ENCODE results near the gene NUP43. TPM values are rescaled to one million over a fixed set of nuclear protein-coding genes. Genes with fewer than 3 reads are reported as not detected.
"Not testable (repeated sequence)": the region's sequence is repeated elsewhere in the genome, so short reads cannot be mapped to it uniquely, and the experiment has no call there.

NUP43 gene
- total RNA-seq, 1 donor from 2014 or later = 27.6 TPM

DNA sequence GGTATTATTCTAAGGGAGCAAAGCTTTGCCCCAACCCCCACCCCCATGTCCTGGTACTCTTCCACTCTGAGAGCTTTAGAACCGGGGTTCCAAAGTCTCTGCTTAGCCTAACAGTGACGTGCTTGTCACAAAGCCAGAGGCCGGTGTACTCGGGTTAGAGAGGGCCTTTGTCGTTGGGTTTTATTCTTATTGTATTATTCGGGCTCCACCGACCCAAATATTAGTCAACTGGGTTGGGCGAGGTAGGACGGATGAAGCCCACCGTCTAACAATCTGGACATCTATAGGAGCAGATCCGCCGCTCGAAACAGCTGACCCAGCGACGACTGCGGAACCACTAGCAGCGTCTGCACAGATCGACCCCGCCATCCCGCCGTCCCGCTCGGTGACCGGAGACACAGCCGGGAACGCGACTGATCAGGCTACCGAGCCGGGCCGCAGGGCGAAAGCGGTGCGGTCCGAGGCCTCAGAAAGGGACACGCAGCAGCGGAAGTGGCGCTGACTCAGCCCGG is 2.8 kb upstream of the NUP43 start:
- DNase-seq = not testable (repeated sequence)

DNA sequence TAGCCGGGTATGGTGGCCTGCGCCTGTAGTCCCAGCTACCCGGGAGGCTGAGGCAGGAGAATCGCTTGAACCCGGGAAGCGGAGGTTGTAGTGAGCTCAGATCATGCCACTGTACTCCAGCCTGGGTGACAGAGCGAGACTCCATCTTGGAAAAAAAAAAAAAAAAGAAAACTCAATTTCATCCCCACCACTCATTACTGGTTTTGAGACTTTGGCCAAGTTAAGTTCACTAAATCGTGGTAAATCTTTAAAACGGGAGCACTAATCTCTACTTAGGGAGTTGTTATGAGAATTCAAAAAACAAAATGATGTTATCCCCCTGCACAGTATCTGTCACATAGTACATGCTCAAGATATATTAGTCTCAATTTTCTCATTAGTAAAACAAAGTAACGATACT is 1.1 kb downstream of the NUP43 start:
- not testable (repeated sequence) for DNase-seq

DNA sequence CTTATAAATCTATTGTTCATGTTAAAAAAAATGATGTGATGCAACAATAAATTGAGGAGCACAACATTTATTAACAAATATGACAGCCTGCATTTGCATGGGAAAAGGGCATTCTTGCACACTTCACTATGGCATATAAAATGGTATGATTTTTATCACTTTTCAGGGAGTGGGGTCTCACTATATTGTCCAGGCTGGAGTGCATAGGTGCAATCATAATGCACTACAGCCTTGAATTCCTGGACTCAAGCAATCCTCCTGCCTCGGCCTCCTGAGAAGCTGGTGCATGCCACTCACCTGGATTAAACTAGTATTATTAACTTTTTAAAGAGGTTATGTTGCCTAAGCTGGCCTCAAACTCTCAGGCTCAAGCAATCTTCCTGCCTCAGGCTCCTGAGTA is 11.4 kb downstream of the NUP43 start:
- DNase-seq = no peak

DNA sequence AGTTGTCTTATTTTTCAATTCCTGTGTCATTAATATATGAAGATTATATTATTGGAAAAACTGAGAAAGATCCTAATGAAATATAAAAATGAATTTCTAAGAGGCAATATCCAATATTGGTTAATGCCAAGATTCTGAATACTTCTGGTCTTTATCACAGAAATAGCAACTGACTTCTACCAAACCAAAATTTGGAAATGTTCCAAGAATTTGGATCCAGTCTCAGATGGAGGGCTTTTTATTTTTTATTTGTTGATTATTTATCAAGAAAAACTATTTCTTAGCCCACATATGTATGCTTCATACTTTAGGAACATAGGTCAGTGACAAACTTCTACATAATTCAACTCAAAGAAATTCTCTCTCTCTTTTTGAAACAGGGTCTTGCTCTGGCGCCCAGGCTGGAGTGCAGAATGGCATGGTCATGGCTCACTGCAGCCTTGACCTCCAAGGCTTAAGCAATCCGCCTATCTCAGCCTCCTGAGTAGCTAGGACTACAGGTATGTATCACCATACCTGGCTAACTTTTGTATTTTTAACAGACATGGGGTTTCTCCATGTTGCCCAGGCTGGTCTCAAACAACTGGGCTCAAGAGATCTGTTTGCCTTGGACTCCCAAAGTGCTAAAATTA is 13.1 kb downstream of the NUP43 start:
- no peak for DNase-seq

DNA sequence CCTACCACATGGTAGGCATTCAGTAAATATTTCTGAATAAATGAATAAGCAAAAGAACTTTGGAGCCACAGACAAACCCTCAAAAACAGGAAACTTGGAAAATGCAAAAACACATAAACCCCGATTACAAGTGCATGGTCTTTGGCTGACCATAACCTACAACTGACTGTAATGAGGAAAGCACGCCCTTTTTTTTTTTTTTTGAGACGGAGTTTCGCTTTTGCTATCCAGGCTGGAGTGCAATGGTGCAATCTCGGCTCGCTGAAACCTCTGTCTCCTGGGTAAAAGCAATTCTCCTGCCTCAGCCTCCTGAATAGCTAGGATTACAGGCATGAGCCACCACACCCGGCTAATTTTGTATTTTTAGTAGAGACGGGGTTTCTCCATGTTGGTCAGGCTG is 16.5 kb downstream of the NUP43 start:
- no peak for DNase-seq

DNA sequence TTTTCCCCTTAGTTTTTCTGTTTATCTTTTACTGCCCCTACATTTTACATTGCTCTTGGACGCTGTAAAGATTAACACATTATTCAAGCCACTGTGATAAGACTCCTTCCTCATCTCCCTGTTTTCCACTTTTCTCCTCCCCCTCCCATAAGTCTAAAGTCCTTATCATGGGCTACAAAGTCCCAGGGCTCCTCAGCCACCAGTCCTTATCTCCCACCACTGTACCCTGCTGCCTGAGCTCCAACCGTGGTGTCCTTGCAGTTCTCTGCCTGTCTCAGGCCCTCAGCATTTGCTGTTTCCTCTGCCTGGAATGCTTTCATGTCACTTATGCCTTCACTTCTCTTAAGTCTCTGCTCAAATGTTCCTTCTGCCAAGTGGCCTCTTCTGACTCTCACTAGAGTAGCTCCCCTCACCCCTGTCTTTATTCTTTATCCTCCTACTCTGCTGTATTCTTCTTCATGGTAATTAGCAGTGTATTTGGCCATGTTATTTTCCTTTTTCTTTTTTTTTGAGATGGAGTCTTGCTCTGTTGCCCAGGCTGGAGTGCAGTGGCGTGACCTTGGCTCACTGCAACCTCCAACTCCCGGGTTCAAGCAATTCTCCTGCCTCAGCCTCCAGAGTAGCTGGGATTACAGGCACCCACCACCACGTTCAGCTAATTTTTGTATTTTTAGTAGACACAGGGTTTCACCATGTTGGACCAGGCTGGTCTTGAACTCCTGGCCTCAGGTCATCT is 17.7 kb downstream of the NUP43 start:
- no peak for DNase-seq

DNA sequence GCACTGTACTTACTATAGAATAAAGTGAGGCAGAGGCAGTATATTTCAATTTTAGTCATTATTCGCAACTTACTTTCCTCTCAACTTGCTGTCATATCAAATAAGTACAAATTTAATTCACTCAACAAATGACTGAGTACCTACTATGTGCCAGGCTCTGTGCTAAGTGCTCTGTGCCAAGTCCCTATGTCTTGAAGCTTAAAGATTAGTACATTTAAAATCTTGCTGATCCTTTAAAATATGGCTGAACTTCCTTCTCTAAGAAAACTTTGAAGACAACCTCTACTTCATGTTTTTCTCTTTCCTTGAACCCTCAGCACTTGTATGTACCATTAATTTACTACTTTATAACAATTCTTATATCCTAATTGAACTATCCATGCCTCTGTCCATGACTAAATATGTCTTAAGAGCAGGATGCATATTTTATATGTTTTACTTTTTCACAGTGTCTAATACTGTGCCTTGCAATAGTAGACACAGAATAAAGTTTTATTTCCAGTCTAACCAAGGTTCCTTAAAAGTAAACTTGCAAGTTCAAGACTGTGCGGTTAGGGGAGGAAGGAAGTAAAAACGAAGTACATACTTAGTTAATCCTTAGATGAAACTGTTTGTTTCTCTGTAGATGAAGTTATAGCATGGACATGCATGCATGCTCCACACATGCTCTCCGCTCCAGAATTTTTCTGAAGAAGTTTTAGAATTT is 18.4 kb downstream of the NUP43 start:
- no peak for DNase-seq

DNA sequence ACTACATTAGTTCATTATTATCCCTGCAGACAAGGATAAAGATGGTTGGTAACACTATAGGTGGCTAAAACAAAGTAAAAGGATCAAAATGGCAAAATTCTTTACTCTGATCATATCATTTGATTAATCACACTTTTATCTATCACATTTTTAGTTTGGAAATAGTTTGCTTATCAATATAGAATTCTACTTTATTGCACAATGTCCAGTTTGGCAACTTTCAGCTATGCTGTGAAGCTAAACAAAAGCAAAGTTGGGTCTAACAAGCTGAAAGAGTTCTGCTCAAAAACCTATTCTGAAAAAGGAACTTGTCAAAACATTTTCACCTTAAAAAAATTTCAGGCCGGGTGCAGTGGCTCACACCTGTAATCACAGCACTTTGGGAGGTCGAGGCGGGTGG is 20.5 kb downstream of the NUP43 start:
- DNase-seq = no peak

DNA sequence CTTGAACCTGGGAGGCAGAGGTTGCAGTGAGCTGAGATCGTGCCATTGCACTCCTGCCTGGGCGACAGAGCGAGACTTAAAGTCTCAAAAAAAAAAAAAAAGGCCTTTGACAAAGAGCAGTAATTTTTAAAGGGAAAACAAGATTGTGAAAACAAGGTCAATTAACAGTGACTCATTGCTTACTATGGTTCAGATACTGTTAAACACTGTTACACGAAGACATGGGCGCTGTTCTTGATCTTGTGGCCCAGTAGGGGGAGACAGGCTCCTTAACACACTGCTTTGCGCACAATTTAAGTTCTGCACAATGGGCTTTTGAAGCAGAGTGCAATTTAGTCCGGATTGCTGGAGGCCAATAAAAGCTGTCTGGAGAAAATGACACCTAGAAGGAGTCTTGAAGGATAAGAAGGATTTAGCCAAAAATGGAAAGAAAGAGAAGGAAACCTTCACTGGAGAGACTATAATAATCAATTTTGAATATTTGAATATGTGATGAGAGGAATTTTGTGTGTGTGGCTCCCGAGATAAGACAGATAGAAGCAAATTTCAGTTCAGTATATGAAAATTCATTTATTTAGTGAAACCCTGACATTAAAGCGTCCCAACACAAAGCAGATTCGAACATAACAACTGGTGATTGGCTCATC is 22.4 kb downstream of the NUP43 start:
- peak; percentile 54 for DNase-seq

DNA sequence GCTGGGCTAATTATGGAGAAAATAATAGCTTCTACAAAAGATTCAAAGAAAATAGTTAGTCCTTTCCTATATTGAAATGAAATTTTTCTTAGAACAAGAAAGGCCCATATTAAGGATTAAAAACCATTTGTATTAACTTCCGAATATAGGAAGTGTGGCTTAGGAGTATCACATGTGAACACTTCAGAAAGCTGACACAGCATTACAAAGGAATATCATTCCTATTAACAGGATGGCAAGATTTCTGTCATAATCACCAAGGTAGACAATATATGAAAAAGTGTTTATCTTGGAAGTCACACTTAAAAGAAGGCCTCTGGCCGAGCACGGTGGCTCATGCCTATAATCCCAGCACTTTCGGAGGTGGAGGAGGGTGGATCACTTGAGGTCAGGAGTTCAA is 23.1 kb downstream of the NUP43 start:
- no peak for DNase-seq

DNA sequence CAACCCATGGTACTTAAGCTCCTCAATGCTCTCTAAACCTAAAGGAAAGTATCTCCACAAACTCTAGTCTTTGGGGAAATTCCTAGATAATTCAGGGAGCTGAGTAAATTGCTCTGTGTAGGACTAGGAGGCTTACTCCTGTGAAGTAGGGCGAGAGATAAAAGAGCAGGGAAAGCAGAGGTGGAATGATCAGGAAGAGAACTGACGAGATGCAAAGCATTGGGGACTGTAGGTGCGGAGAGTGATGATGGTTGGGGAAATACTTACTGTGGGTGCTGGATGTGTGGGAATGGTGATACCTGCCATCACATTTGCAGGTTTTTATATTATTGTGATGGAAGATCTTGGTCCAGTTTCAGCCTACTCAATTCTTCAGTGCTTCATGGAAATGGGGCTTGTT is 26.8 kb downstream of the NUP43 start:
- DNase-seq = no peak

DNA sequence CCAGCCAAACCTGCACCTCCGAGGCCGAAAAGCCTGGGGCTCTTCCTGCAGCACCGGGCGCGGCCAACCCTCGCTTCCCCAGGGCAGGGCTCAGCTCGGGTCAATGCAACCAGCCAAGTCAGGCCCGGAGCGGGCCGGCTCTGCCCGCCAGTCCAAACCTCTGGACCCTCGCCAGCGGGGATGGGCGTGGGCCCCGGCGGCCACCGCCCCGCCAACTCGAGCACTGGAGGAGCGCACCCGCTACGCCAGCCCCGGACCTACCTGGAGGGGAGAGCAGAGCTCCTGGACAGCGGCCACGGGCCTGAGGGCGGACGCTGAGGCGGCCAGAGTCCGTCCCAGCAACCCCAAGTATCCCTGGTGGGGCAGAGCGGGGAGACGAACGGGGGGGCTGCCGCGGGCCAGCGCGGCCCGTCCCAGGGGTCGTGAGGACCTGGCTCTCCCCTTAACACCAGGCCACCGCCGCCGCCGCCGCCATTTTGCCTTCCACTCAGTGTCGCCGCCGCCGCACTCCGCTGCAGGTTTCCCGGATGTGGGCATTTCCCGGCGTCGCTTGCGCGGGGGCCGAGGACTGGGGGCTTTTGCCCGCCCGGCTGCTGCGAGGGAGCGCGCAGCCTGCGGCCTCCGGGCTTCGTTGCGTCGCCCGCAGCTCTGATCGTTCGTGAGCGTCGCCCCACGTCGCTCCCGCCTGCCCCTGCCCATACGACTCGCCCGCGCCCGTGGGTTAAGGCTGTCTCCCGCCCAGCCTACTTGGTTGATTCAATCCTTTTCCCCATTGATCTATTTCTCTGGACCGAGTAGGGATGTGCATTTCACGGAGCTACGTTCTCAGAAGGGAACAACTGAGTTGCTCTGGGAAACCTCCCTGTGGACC is 28.5 kb downstream of the NUP43 start, which contains the start of gene LATS1:
Gene LATS1 (minus strand): TSS at position 514 of the 871 bp plus-strand sequence. CDS start 15,975 bp downstream, outside the sequence.
- peak; percentile 95 for DNase-seq

DNA sequence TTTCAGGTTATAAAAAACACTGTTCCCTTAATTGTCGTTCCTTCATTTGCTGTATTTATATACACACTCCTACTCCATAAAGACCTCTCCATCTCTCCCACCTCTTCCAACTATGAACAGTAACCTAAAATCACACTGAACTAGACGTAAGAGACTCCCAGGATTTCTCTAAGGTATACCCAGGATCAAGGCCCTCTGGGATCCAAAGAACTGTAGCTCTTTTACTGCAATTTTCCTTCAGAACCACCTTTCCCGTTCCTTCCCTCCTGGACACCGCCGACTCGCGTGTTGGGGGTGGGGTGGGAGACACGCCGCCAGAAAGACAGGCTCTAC is 29.1 kb downstream of the NUP43 start:
- DNase-seq = no peak

DNA sequence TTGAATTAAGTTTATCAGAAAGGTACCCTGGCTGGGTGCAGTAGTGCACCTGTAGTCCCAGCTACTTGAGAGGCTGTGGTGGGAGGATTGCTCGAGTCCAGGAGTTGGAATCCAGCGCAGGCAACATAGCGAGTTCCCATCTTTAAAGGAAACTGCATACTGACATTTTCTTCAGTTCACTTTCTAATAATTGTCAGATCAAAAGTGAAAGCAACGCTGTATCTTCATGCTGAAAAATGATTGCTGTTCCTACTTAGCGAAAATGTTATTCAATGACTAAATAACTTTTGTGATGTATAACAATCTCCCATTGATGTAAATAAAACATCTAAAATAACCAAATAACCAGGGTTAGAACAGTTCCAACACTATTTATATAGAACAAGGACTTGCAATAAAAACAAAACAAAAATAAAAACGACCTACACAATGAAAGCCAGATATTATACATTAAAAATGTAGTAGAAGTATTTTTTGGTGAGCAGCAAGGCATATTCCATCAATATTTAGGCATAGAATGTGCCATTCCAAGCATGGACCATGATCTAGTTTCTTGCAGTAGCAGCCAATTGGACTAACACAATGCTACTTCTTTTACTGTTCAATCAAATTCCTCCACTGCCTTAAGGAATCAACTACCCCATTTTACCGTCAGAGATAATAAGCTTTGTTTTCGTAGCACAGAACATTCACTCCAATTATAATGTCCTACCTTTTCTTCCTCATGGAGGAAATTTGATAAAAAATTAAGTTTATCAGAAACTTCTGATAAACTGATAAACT is 30.0 kb downstream of the NUP43 start:
- peak; percentile 16 for DNase-seq

DNA sequence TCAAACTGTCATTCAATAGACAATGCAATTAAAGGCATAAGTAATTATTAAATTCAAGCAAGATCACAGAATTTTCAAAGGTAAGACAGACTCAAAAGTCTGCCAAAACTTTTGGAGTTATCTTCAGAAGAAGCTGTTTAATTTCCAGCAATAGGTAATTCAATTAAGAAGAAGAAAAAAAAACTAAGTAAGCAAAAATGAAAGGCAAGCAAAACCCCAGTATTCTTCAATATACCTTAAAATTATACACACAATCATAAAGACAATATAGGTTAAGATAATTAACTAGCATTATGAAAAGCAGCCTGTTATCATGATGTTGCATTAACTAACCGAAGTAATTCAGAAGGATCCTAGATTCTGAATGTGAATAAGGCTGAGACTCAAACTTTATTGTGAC is 31.9 kb downstream of the NUP43 start:
- no peak for DNase-seq

DNA sequence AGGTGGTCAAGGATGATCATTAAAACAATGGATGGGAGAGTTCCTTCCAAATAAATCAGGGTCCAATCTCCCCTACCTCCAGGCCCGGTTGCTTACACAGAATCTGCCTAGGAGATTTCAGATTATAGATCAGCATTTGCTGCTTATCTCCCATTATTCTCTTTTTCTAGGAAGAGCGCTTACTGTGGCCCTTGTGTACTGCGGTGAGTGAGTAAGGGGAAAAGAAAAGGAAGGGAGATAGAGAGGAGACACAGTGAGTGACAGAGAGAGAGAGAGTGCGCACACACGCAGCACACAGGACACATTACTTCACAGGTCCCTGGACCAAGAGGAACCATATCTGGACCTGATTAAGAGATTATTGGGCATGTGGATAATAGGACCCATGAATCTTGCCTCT is 34.6 kb downstream of the NUP43 start:
- DNase-seq = no peak

DNA sequence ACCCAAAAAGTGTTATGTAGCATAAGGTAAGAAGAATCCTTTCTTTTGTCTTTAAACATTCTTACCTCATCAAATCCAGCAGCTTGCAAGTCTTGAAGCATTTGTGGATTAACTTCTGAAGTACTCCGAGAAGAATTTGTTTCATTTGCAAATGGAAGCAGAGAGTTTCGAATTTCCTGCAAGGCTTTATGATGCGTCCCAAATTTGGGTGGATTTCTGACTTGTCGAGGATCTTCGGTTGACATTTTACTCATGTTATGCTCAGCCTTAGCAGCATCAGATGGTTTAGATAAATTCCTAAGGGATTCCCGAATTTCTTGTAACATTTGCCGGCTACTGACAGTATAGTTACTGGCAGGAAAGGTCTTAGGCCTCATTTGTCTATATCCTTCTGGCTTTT is 44.6 kb downstream of the NUP43 start:
- DNase-seq = peak; percentile 28

DNA sequence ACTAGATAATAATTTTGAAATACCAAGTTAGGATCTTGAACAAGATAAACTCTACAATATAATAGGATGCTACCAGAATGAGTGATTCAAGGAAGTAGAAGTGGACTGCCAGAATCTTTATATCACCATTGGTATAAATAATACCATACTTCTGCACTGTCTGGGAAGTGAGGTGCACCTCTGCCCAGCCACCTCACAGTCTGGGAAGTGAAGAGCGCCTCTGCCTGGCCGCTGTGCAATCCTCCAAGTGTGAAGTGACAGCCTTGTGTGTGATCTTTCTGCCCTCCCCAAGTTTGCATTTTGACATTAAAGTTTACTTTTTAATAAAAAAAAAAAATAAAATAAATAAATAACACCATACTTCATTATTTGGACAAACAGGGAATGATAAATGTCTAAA is 47.2 kb downstream of the NUP43 start:
- DNase-seq = no peak

DNA sequence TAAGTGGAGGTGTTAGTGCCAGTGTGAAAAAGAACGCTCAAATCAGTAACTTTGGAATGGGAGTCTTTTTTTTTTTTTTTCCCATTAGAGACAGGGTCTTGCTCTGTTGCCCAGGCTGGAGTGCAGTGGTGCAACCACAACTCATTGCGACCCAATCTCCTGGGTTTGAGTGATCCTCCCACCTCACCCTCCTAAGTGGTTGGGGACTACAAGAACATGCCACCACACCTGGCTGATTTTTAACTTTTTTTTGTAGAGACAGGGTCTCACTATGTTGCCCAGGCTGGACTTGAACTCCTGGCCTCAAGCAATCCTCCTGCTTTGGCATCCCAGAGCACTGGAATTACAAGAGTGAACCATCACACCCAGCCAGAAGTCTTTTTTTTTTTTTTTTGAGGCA is 48.2 kb downstream of the NUP43 start:
- DNase-seq = no peak

DNA sequence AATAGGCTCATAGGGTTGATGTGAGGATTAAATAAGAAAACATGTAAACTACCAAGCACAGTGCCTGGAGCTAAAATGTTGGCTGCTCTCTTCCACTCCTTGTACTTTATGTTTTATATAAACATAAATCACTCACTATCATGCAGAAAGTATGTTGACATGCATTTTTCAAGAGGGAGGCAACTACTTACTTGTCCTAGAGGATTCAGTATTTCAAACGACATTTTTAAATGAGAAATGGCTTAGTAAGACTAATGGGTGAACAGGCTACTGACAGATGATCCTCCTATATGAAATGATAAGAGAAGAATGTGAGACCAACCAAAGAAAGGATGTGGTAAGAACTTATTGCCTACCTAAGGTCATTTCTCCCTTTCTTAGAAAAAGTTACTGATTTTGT is 49.4 kb downstream of the NUP43 start:
- no peak for DNase-seq

DNA sequence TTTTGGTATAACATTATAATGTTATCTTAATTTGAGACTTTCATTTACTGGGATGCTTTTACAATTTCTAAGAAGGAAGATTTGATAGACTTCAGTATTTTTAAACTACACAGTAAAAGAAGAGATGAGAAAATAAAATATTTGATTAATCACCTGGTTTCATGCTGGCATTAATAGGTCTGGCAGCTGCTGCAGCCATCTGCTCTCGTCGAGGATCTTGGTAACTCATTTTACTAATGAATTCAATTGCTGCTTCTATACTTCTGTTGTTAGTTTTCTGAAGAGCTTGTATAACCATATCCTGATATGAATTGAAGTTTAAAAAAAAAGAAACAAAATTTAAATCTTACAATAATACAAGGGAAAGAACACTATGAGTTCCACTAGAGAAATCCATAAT is 51.4 kb downstream of the NUP43 start:
- no peak for DNase-seq
